ENCODE results near the gene TRMT44.

TRMT44 gene

GRCh38 chr4:8495803-8496202 lies 55.2 kb downstream of the TRMT44 start:
- Histone ChIP-seq H2AFZ (ENCODE audit: low read depth, low read length) (no peak overlapping the region), H3K4me3 (ENCODE audit: low read length) (no peak overlapping the region), H3K79me2 (ENCODE audit: low read length) (no peaks in the 10 kb centered on the region), H3K9me3 (ENCODE audit: insufficient read depth, low read length) (no peaks in the 10 kb centered on the region), H3K27me3 (ENCODE audit: low read depth, low read length) (no peaks in the 10 kb centered on the region), H3K4me2 (ENCODE audit: low read length) (no peak overlapping the region), H3K27ac (ENCODE audit: low read length) (no peak overlapping the region), H3K36me3 (replicated peaks; ENCODE audit: low read depth, low read length) (no peaks in the 10 kb centered on the region), H3K4me1 (ENCODE audit: low read length) (no peaks in the 10 kb centered on the region), H3K9ac (ENCODE audit: low read length) (no peak overlapping the region), H4K20me1 (ENCODE audit: insufficient read depth, low read length) (no peaks in the 10 kb centered on the region)
- TF ChIP-seq CTCF (IDR thresholded peaks at IDR 0.05; ENCODE audit: low read depth, low read length), result no peak
- TF ChIP-seq EZH2phosphoT487 (IDR thresholded peaks at IDR 0.05; ENCODE audit: low read depth), result no peak

- no peaks in the 10 kb centered on the region for H3K79me2 ChIP-seq (ENCODE audit: low read length)
- H3K9ac ChIP-seq (ENCODE audit: low read length), result no peak overlapping the region
- no peak overlapping the region for H3K4me2 ChIP-seq (ENCODE audit: low read length)
- no peaks in the 10 kb centered on the region for H3K4me1 ChIP-seq (ENCODE audit: low read length)
- H4K20me1 ChIP-seq (ENCODE audit: insufficient read depth, low read length), result no peaks in the 10 kb centered on the region
- no peak overlapping the region for H3K27ac ChIP-seq (ENCODE audit: low read length)
- no peaks in the 10 kb centered on the region for H3K9me3 ChIP-seq (ENCODE audit: insufficient read depth, low read length)
- no peak for TF ChIP-seq CTCF (IDR thresholded peaks at IDR 0.05; ENCODE audit: low read depth, low read length)
- no peak for TF ChIP-seq EZH2phosphoT487 (IDR thresholded peaks at IDR 0.05; ENCODE audit: low read depth)
- H3K36me3 ChIP-seq (replicated peaks; ENCODE audit: low read depth, low read length), result no peaks in the 10 kb centered on the region
- H3K27me3 ChIP-seq (ENCODE audit: low read depth, low read length), result no peaks in the 10 kb centered on the region
- no peak overlapping the region for H3K4me3 ChIP-seq (ENCODE audit: low read length)
- no peak overlapping the region for H2AFZ ChIP-seq (ENCODE audit: low read depth, low read length)
These were observed 57.2 kb downstream of the TRMT44 start for GRCh38 chr4:8497762-8498161.

- no peaks in the 10 kb centered on the region for H3K9me3 ChIP-seq (ENCODE audit: insufficient read depth, low read length)
- H3K79me2 ChIP-seq (ENCODE audit: low read length), result no peaks in the 10 kb centered on the region
- no peak overlapping the region for H3K4me2 ChIP-seq (ENCODE audit: low read length)
- no peak overlapping the region for H3K9ac ChIP-seq (ENCODE audit: low read length)
- no peaks in the 10 kb centered on the region for H3K27me3 ChIP-seq (ENCODE audit: low read depth, low read length)
- H3K27ac ChIP-seq (ENCODE audit: low read length), result no peak overlapping the region
- TF ChIP-seq CTCF (IDR thresholded peaks at IDR 0.05; ENCODE audit: low read depth, low read length) (no peak), EZH2phosphoT487 (IDR thresholded peaks at IDR 0.05; ENCODE audit: low read depth) (no peak)
- no peaks in the 10 kb centered on the region for H3K36me3 ChIP-seq (replicated peaks; ENCODE audit: low read depth, low read length)
- no peaks in the 10 kb centered on the region for H4K20me1 ChIP-seq (ENCODE audit: insufficient read depth, low read length)
- H3K4me3 ChIP-seq (ENCODE audit: low read length), result no peak overlapping the region
- no peaks in the 10 kb centered on the region for H3K4me1 ChIP-seq (ENCODE audit: low read length)
- no peak overlapping the region for H2AFZ ChIP-seq (ENCODE audit: low read depth, low read length)
These were observed 60.4 kb downstream of the TRMT44 start for GRCh38 chr4:8500966-8501365.

GRCh38 chr4:8501781-8502180 lies 61.2 kb downstream of the TRMT44 start:
- Histone ChIP-seq H3K79me2 (ENCODE audit: low read length) (no peaks in the 10 kb centered on the region), H3K4me2 (ENCODE audit: low read length) (no peak overlapping the region), H3K4me3 (ENCODE audit: low read length) (no peak overlapping the region), H4K20me1 (ENCODE audit: insufficient read depth, low read length) (no peaks in the 10 kb centered on the region), H3K9ac (ENCODE audit: low read length) (no peak overlapping the region), H2AFZ (ENCODE audit: low read depth, low read length) (no peak overlapping the region), H3K27me3 (ENCODE audit: low read depth, low read length) (no peaks in the 10 kb centered on the region), H3K27ac (ENCODE audit: low read length) (no peak overlapping the region), H3K36me3 (replicated peaks; ENCODE audit: low read depth, low read length) (no peaks in the 10 kb centered on the region), H3K9me3 (ENCODE audit: insufficient read depth, low read length) (no peaks in the 10 kb centered on the region), H3K4me1 (ENCODE audit: low read length) (no peaks in the 10 kb centered on the region)
- no peak for TF ChIP-seq EZH2phosphoT487 (IDR thresholded peaks at IDR 0.05; ENCODE audit: low read depth)
- TF ChIP-seq CTCF (IDR thresholded peaks at IDR 0.05; ENCODE audit: low read depth, low read length), result no peak

Measured in OCI-LY3 (cell line).